ENCODE data around the gene APBA2. TPM values are rescaled to one million over a fixed set of nuclear protein-coding genes. Genes with fewer than 3 reads are reported as not detected.

APBA2 gene
- total RNA-seq, 1 experiment from 2014 or later: 11.2 TPM

GRCh38 chr15:28873585-28874190, 12.1 kb upstream of the APBA2 start (continued):
- TF ChIP-seq ZNF121 (CRISPR knock-in tag; IDR thresholded peaks at IDR 0.05): no peak
- no peak for TF ChIP-seq TEAD1 (CRISPR knock-in tag; IDR thresholded peaks at IDR 0.05)
- TF ChIP-seq USF2 (CRISPR knock-in tag; IDR thresholded peaks at IDR 0.05): no peak
- no peak for TF ChIP-seq FOXP1 (CRISPR knock-in tag; IDR thresholded peaks at IDR 0.05; ENCODE audit: borderline replicate concordance)
- TF ChIP-seq ZBTB21 (CRISPR knock-in tag; IDR thresholded peaks at IDR 0.05; ENCODE audit: borderline replicate concordance): no peak
- no peak for TF ChIP-seq E2F5 (CRISPR knock-in tag; IDR thresholded peaks at IDR 0.05)
- TF ChIP-seq ATF1 (CRISPR knock-in tag; IDR thresholded peaks at IDR 0.05): no peak

GRCh38 chr15:28875461-28876000, 10.2 kb upstream of the APBA2 start:
- peak overlapping the region; percentile 33; the same call in 1 of the 2 replicates for H3K4me3 Mint-ChIP-seq
- peaks cover 13% of the 10 kb centered on the region for H3K4me1 Mint-ChIP-seq
- ATAC-seq (no peak), DNase-seq (ENCODE audit: low spot score) (no peak)
- ChIA-PET CTCF (interaction anchor here (1.0 to 1.4 kb wide), 4 partner anchors 10 to 227 kb away, joined by 3 read pairs; partner anchors contain the start of gene APBA2), POLR2A (no interaction called here)
- H3K9me3 Mint-ChIP-seq: peaks cover 11% of the 10 kb centered on the region
- no peak overlapping the region for H3K27ac Mint-ChIP-seq
- H3K36me3 Mint-ChIP-seq: no peaks in the 10 kb centered on the region
- TF ChIP-seq GRHL2 (CRISPR knock-in tag; IDR thresholded peaks at IDR 0.05; ENCODE audit: insufficient replicate concordance, severe bottlenecking): no peak
- TF ChIP-seq ATF2 (CRISPR knock-in tag; IDR thresholded peaks at IDR 0.05; ENCODE audit: borderline replicate concordance, low read depth): no peak
- TF ChIP-seq ZMAT4 (CRISPR knock-in tag; IDR thresholded peaks at IDR 0.05): no peak
- TF ChIP-seq ZNF317 (CRISPR knock-in tag; IDR thresholded peaks at IDR 0.05; ENCODE audit: borderline replicate concordance, low read depth): no peak
- no peak for TF ChIP-seq AR (CRISPR knock-in tag; IDR thresholded peaks at IDR 0.05)
- no peak for TF ChIP-seq NR1H2 (CRISPR knock-in tag; IDR thresholded peaks at IDR 0.05)
- TF ChIP-seq CBFB (CRISPR knock-in tag; IDR thresholded peaks at IDR 0.05; ENCODE audit: low read depth): no peak
- TF ChIP-seq OVOL2 (CRISPR knock-in tag; IDR thresholded peaks at IDR 0.05; ENCODE audit: borderline replicate concordance): no peak
- no peak for TF ChIP-seq ZNF219 (CRISPR knock-in tag; IDR thresholded peaks at IDR 0.05; ENCODE audit: borderline replicate concordance)
- TF ChIP-seq ZNF423 (CRISPR knock-in tag; IDR thresholded peaks at IDR 0.05): no peak
- TF ChIP-seq GABPB1 (CRISPR knock-in tag; IDR thresholded peaks at IDR 0.05): no peak
- TF ChIP-seq STAT6 (CRISPR knock-in tag; conservative IDR thresholded peaks at IDR 0.05; ENCODE audit: low read depth): no peak
- no peak for TF ChIP-seq CREB1 (CRISPR knock-in tag; IDR thresholded peaks at IDR 0.05)
- H3K27me3 Mint-ChIP-seq (ENCODE audit: low read depth): peaks cover 26% of the 10 kb centered on the region
